Activated B cell treated with CpG ODN at 0.5 μM for 24 hours (primary cell): ENCODE measurements around the gene BACE1. TPM values are rescaled to one million over a fixed set of nuclear protein-coding genes. Genes with fewer than 3 reads are reported as not detected.

Source experiments
- ATAC-seq: fragments of 200-7000 bp; cut with Tn5 transposase; one replicate; pipeline ENCODE4 v1.10.0; 2021; ENCODE audit warnings: low read depth, mild to moderate bottlenecking, moderate library complexity
- CTCF ChIA-PET: fragments of 350-600 bp; sonication (Branson Sonifier 250); formaldehyde crosslinking; loops from one replicate; lab custom pipeline; 2021; ENCODE audit warnings: antibody characterized with exemption; lab: Charles Lee
- POLR2A ChIA-PET: fragments of 350-600 bp; sonication (Branson Sonifier 250); formaldehyde crosslinking; loops from one replicate; lab custom pipeline; 2021; ENCODE audit warnings: antibody characterized with exemption; lab: Charles Lee
- DNase-seq: peaks from one replicate; pipeline ENCODE4 v3.0.0; 2022
- H3K27ac Mint-ChIP-seq: one replicate; pipeline ENCODE4 v1.8.0; 2020; ENCODE audit warnings: mixed read lengths
- H3K27me3 Mint-ChIP-seq: one replicate; pipeline ENCODE4 v1.8.0; 2021; ENCODE audit warnings: mixed read lengths
- H3K36me3 Mint-ChIP-seq: one replicate; pipeline ENCODE4 v1.8.0; 2021; ENCODE audit warnings: low read depth, mixed read lengths
- H3K4me1 Mint-ChIP-seq: one replicate; pipeline ENCODE4 v1.8.0; 2021; ENCODE audit warnings: mixed read lengths
- H3K4me3 Mint-ChIP-seq: one replicate; pipeline ENCODE4 v1.8.0; 2020; ENCODE audit warnings: mild to moderate bottlenecking, mixed read lengths
- H3K9me3 Mint-ChIP-seq: one replicate; pipeline ENCODE4 v1.8.0; 2020; ENCODE audit warnings: mixed read lengths
- CTCF ChIP-seq: fragments of 200-600 bp; IDR thresholded peaks from one replicate; pipeline ENCODE4 v1.8.0; 2022; ENCODE audit warnings: antibody characterized with exemption, mild to moderate bottlenecking
- intact Hi-C: fragments of 100-400 bp; cut with micrococcal nuclease; formaldehyde crosslinking; loops from one replicate; pipeline ENCODE4 v1.15.1; 2024
- total RNA-seq: library from RNA; stranded (reverse); gene quantifications from 2 replicates; pipeline ENCODE4 v1.2.3, GENCODE V29; 2022

Gene BACE1
- total RNA-seq, 1 donor from 2014 or later: not detected

DNA sequence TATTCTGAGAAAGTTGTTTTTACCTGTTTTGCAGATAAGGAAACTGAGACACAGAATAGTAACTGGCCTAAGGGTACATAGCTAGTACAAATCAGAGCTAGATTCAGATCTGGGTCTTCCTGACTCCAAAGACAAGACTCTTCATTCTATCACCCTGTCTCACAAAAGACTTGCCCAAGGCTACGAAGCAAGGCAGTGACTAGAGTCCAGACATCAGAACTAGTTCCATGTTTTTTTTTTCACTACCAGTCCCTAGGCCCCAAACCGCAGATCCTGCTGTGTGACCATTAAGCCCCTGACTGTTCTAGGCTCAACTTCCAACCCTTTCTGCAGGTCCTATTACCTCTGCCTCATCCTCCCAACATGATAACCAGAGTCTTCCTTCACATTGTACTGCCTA is 23.4 kb downstream of the BACE1 start:
- TF ChIP-seq CTCF: no peak
- no peaks in the 10 kb centered on the region for H3K27me3 Mint-ChIP-seq
- H3K4me3 Mint-ChIP-seq: no peak overlapping the region
- ChIA-PET CTCF (no interaction called here), POLR2A (interaction anchor here (0.7 kb wide), 1 partner anchor 35 kb away, joined by 4 read pairs; the partner anchor contains the start of gene CEP164)
- no peaks in the 10 kb centered on the region for H3K9me3 Mint-ChIP-seq
- H3K27ac Mint-ChIP-seq: no peak overlapping the region
- no peak for DNase-seq
- ATAC-seq: no peak
- peaks cover 14% of the 10 kb centered on the region for H3K36me3 Mint-ChIP-seq
- no peaks in the 10 kb centered on the region for H3K4me1 Mint-ChIP-seq
- intact Hi-C loops: no loop called here

DNA sequence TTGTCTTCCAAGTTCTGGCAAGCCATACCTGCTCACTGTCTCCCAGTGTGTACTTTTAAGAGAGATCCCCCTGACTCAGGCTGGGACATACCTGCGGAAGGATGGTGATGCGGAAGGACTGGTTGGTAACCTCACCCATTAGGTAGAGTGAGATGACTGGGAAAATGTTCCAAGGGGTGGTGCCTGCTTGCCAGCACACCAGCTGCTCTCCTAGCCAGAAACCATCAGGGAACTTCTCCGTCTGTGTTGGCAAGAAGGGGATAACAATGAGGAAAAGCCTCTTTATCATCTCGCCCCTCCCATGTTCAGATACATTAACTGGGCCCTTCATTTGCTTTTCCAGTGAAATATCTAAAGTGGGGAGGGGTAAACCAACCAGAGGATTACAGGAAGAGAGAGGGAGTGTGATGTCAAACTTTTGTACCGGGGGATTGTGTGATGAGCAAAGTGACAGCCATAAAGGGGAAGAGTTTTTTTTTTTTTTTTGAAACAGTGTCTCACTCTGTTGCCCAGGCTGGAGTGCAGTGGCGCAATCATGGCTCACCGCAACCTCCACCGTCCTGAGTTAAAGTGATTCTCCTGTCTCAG is 25.2 kb downstream of the BACE1 start, which contains the start of gene BACE1-AS:
Gene BACE1-AS, plus strand, starts transcription at position 538 of the 588 bp plus-strand sequence.
- no peak for DNase-seq

GRCh38 chr11:117289795-117290194 is 26.3 kb downstream of the BACE1 start:
- intact Hi-C loops: no loop called here
- Mint-ChIP-seq H3K4me1 (no peaks in the 10 kb centered on the region), H3K27ac (no peak overlapping the region), H3K9me3 (no peaks in the 10 kb centered on the region), H3K4me3 (no peak overlapping the region), H3K36me3 (peaks cover 34% of the 10 kb centered on the region), H3K27me3 (no peaks in the 10 kb centered on the region)
- ChIA-PET CTCF (no interaction called here), POLR2A (no interaction called here)
- TF ChIP-seq CTCF: no peak
- no peak for ATAC-seq
- DNase-seq: no peak

More for the DNA sequence above, 25.2 kb downstream of the BACE1 start, which contains the start of gene BACE1-AS:
- Mint-ChIP-seq H3K4me1 (no peaks in the 10 kb centered on the region), H3K9me3 (no peaks in the 10 kb centered on the region), H3K27ac (no peak within 1 kb of the TSS), H3K4me3 (no peak within 1 kb of the TSS), H3K27me3 (no peaks in the 10 kb centered on the region), H3K36me3 (peaks cover 23% of the 10 kb centered on the region)
- intact Hi-C loops: no loop called here
- no peak for ATAC-seq
- CTCF ChIA-PET: no interaction called here
- POLR2A ChIA-PET: no interaction called here
- TF ChIP-seq CTCF: no peak

DNA sequence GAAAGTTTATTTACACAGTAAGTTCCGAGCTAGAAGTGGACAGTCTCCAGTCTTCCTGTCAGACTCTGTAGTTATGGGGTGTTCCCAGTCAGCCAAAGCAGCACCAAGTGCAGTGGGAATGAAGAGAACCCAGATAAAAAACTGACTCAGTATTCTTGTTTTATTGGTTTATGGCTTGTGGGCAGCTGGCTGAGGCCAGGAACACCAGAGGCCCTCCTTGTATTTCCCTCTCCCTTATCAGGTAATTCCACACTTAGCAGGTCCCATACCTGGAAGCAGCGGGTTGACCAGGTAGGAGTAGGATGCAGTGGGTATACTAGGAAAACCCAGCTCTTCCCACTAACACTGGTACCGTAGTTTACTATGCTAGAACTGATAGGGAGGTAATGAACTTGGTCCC is 28.4 kb downstream of the BACE1 start:
- no peak overlapping the region for H3K27ac Mint-ChIP-seq
- ChIA-PET CTCF (no interaction called here), POLR2A (no interaction called here)
- no peaks in the 10 kb centered on the region for H3K9me3 Mint-ChIP-seq
- no peaks in the 10 kb centered on the region for H3K27me3 Mint-ChIP-seq
- DNase-seq: no peak
- no peaks in the 10 kb centered on the region for H3K4me1 Mint-ChIP-seq
- ATAC-seq: no peak
- H3K4me3 Mint-ChIP-seq: no peak overlapping the region
- H3K36me3 Mint-ChIP-seq: peaks cover 50% of the 10 kb centered on the region
- no peak for TF ChIP-seq CTCF
- intact Hi-C loops: no loop called here

DNA sequence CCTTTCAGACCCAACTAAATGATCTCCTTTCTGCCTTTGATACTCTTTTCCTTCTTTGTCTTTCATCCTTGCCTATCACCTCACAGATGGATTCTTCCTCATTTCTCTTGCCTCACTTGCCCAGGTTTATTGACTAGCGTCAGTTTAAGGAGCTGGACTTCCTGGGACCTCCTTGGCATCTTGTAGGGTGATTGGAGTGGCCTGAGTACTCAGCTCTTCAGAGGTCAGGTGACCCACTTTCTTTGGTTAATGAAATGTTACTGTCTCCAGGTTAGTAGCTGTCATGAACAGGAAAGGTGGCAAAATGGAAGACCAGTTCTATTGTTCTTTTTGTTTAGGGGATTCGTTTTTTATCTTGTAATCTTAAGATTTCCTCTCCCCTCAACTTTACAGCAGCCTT is 29.5 kb downstream of the BACE1 start:
- ATAC-seq (no peak), DNase-seq (no peak)
- POLR2A ChIA-PET: no interaction called here
- TF ChIP-seq CTCF: no peak
- Mint-ChIP-seq H3K27me3 (no peaks in the 10 kb centered on the region), H3K36me3 (peaks cover 61% of the 10 kb centered on the region), H3K27ac (no peak overlapping the region), H3K9me3 (no peaks in the 10 kb centered on the region), H3K4me1 (no peaks in the 10 kb centered on the region), H3K4me3 (no peak overlapping the region)
- intact Hi-C loops: no loop called here
- CTCF ChIA-PET: no interaction called here
